ENCODE measurements around the gene DNAJC18.
A peak's percentile ranks its signal among the peaks of the same experiment; 100 is the strongest.

The DNAJC18 gene

GRCh38 chr5:139395844-139396640 lies 43.3 kb downstream of the DNAJC18 start:
- TF ChIP-seq EZH2 (IDR thresholded peaks at IDR 0.05) = no peak
- no peak for TF ChIP-seq POLR2AphosphoS5 (IDR thresholded peaks at IDR 0.05; ENCODE audit: borderline replicate concordance, low read depth, low read length)
- no peak for TF ChIP-seq FOXP2 (optimal IDR thresholded peaks at IDR 0.05; ENCODE audit: control extremely low read depth, extremely low read length, insufficient read depth)
- no peak overlapping the region for H3K27ac ChIP-seq
- H3K9ac ChIP-seq (ENCODE audit: insufficient read length) = no peak overlapping the region
- H3K9me3 ChIP-seq (ENCODE audit: low read depth, low read length) = no peaks in the 10 kb centered on the region
- no peaks in the 10 kb centered on the region for H3K36me3 ChIP-seq (ENCODE audit: insufficient read depth, low read length)
- no peak for DNase-seq (ENCODE audit: low read depth, low spot score)
- no peak overlapping the region for H3K4me3 ChIP-seq

DNA sequence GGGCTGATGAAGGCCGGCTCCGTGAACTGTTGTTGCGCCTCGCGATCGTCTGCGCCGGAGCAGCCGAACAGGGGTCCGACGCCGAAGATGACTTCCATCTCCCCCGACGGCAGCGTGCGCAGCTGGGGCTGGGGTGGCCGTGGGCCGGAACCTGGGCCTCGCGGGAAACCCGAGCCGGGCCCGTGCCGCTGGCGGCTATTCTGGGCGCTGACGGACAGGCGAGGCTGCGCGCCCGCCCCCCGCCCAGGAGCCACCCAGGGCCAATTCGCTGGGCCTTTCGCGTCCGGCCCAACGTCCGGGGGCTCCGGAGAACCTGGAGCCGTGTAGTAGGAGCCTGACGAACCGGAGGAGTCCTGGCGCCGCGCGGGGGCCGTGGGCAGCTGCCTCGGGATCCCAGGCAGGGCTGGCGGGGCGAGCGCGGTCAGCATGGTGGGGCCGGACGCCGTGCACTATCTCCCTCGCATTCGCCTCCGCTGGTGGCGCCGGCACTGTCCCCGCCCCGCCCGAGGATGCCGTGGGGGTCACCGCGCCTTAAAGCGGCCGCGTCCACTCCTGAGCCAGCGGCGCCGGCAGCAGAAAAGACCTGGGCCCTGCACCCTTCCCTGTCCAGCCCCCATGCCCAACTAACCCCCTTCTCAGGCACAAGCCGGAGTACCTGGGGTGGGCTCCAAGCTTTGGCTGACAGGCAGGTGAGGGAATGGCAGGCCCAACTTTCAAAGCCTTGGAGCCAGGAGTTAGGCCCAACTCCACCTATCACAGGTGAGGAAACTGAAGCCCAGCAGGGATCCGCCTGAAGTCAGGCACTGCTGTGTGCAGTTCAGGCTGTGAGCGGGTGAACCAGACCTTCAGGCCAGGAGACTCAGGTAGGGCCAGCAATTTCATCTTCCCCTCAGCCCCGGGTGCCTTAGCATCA lies 44.4 kb downstream of the DNAJC18 start, which contains the start of gene PROB1:
TSS of gene PROB1 (minus strand) at position 451 of the 913 bp plus-strand sequence. CDS start at position 428, 23 bp downstream.
- H3K27ac ChIP-seq = no peak within 1 kb of the TSS
- TF ChIP-seq EZH2 (IDR thresholded peaks at IDR 0.05) (no peak), POLR2AphosphoS5 (IDR thresholded peaks at IDR 0.05; ENCODE audit: borderline replicate concordance, low read depth, low read length) (no peak), FOXP2 (optimal IDR thresholded peaks at IDR 0.05; ENCODE audit: control extremely low read depth, extremely low read length, insufficient read depth) (no peak)
- H3K9me3 ChIP-seq (ENCODE audit: low read depth, low read length) = no peaks in the 10 kb centered on the region
- H3K36me3 ChIP-seq (ENCODE audit: insufficient read depth, low read length) = no peaks in the 10 kb centered on the region
- H3K4me3 ChIP-seq = no peak within 1 kb of the TSS
- DNase-seq (ENCODE audit: low read depth, low spot score) = no peak
- H3K9ac ChIP-seq (ENCODE audit: insufficient read length) = no peak within 1 kb of the TSS

- Histone ChIP-seq H3K9ac (ENCODE audit: insufficient read length) (no peak overlapping the region), H3K36me3 (ENCODE audit: insufficient read depth, low read length) (no peaks in the 10 kb centered on the region), H3K4me3 (no peak overlapping the region), H3K27ac (no peak overlapping the region), H3K9me3 (ENCODE audit: low read depth, low read length) (no peaks in the 10 kb centered on the region)
- no peak for TF ChIP-seq POLR2AphosphoS5 (IDR thresholded peaks at IDR 0.05; ENCODE audit: borderline replicate concordance, low read depth, low read length)
- TF ChIP-seq FOXP2 (optimal IDR thresholded peaks at IDR 0.05; ENCODE audit: control extremely low read depth, extremely low read length, insufficient read depth) = no peak
- no peak for TF ChIP-seq EZH2 (IDR thresholded peaks at IDR 0.05)
- no peak for DNase-seq (ENCODE audit: low read depth, low spot score)
Observed at GRCh38 chr5:139394123-139394653, 45.1 kb downstream of the DNAJC18 start.

DNA sequence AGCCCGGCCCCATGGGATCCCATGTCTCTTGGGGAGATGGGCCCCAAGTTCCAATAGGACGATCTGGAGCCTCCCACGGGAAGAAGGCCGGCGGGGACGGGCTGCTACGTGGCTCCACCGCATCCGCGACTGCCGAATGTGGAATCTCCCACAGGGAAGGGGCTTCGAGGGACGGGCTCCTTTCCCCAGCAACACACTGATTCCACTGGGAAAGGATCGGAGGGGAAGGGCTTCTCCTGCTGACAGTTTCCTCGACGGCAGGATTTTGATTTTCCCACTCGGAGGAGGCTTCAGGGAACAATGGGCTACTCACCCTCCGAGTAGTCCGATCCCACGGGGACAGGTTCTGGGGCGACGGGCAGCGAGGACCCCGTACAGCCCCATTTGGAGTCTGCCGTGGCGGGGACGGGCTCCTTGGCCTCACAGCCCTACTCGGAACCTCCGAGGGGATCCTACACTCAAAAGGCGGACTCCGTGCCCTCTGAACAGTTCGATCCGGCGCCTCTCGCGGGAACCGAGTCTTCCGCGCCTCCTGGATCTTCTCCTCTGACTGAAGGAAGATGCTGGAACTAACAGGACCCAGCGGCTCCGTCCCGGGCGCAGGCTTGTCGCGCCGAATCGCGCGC lies 45.7 kb downstream of the DNAJC18 start:
- Histone ChIP-seq H3K9me3 (ENCODE audit: low read depth, low read length) (no peaks in the 10 kb centered on the region), H3K36me3 (ENCODE audit: insufficient read depth, low read length) (no peaks in the 10 kb centered on the region), H3K4me3 (peak overlapping the region; percentile 83), H3K9ac (ENCODE audit: insufficient read length) (peak overlapping the region; percentile 61), H3K27ac (no peak overlapping the region)
- TF ChIP-seq FOXP2 (optimal IDR thresholded peaks at IDR 0.05; ENCODE audit: control extremely low read depth, extremely low read length, insufficient read depth) (no peak), POLR2AphosphoS5 (IDR thresholded peaks at IDR 0.05; ENCODE audit: borderline replicate concordance, low read depth, low read length) (no peak), EZH2 (IDR thresholded peaks at IDR 0.05) (no peak)
- DNase-seq (ENCODE audit: low read depth, low spot score) = no peak

- peak; percentile 21; the same call in 1 of the 2 replicates for TF ChIP-seq POLR2AphosphoS5 (IDR thresholded peaks at IDR 0.05; ENCODE audit: borderline replicate concordance, low read depth, low read length)
- TF ChIP-seq EZH2 (IDR thresholded peaks at IDR 0.05) = no peak
- DNase-seq (ENCODE audit: low read depth, low spot score) = no peak
- Histone ChIP-seq H3K9ac (ENCODE audit: insufficient read length) (peak overlapping the region; percentile 61), H3K36me3 (ENCODE audit: insufficient read depth, low read length) (no peaks in the 10 kb centered on the region), H3K27ac (no peak overlapping the region), H3K9me3 (ENCODE audit: low read depth, low read length) (no peaks in the 10 kb centered on the region), H3K4me3 (peak overlapping the region; percentile 83)
Observed at GRCh38 chr5:139392678-139393496, 46.4 kb downstream of the DNAJC18 start.

- no peak for DNase-seq (ENCODE audit: low read depth, low spot score)
- Histone ChIP-seq H3K9ac (ENCODE audit: insufficient read length) (peak overlapping the region; percentile 61), H3K27ac (no peak overlapping the region), H3K36me3 (ENCODE audit: insufficient read depth, low read length) (no peaks in the 10 kb centered on the region), H3K4me3 (peak overlapping the region; percentile 83), H3K9me3 (ENCODE audit: low read depth, low read length) (no peaks in the 10 kb centered on the region)
- no peak for TF ChIP-seq FOXP2 (optimal IDR thresholded peaks at IDR 0.05; ENCODE audit: control extremely low read depth, extremely low read length, insufficient read depth)
- no peak for TF ChIP-seq EZH2 (IDR thresholded peaks at IDR 0.05)
- TF ChIP-seq POLR2AphosphoS5 (IDR thresholded peaks at IDR 0.05; ENCODE audit: borderline replicate concordance, low read depth, low read length) = no peak
Observed at GRCh38 chr5:139392324-139392677, 47.0 kb downstream of the DNAJC18 start.

DNA sequence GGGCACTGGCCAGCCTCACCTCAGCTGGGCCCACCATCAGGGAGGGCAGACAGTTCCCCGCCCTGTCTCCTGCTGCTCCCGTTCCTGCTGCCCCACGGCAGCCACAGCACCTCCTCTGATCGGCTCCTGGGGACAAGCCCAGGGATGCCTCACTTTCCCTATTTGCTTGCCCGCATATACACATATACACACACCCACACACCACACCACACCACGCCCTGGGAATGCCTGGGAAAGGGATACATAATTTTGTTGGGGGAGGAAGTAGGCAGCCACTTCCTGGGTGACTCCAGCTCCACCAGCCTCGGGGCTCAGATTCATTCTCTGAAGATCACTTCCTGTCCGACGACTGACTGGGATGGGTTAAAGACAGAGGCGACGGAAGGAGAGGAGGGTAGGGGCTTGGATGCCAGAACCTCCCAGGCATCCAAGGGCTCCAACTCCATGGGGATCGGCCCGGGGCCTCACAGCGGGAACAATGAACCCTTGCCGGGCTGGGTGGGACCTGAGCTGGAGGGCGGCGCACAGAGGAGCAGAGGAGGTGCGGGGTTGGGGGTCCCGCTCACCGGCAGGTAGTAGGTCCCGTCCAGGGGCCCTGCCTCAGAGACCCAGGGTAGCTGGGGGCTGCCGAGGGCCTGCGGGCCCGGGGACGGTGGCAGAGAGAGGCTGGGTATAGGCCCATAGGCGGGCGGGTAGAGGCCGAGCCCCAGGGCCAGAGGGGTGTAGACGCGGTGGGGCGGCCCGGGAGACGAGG lies 47.6 kb downstream of the DNAJC18 start:
- no peak for DNase-seq (ENCODE audit: low read depth, low spot score)
- H3K4me3 ChIP-seq = peak overlapping the region; percentile 83
- H3K9me3 ChIP-seq (ENCODE audit: low read depth, low read length) = no peaks in the 10 kb centered on the region
- H3K9ac ChIP-seq (ENCODE audit: insufficient read length) = no peak overlapping the region
- H3K27ac ChIP-seq = no peak overlapping the region
- TF ChIP-seq EZH2 (IDR thresholded peaks at IDR 0.05) = no peak
- no peak for TF ChIP-seq FOXP2 (optimal IDR thresholded peaks at IDR 0.05; ENCODE audit: control extremely low read depth, extremely low read length, insufficient read depth)
- TF ChIP-seq POLR2AphosphoS5 (IDR thresholded peaks at IDR 0.05; ENCODE audit: borderline replicate concordance, low read depth, low read length) = no peak
- H3K36me3 ChIP-seq (ENCODE audit: insufficient read depth, low read length) = no peaks in the 10 kb centered on the region

All from SK-N-MC (cell line).